ENCODE data around the gene ADD2.

GRCh38 chr2:70632388-70632787, 135.6 kb downstream of the ADD2 start:
- no peak for TF ChIP-seq POLR2A (IDR thresholded peaks at IDR 0.05)
- TF ChIP-seq, protein P1, sequence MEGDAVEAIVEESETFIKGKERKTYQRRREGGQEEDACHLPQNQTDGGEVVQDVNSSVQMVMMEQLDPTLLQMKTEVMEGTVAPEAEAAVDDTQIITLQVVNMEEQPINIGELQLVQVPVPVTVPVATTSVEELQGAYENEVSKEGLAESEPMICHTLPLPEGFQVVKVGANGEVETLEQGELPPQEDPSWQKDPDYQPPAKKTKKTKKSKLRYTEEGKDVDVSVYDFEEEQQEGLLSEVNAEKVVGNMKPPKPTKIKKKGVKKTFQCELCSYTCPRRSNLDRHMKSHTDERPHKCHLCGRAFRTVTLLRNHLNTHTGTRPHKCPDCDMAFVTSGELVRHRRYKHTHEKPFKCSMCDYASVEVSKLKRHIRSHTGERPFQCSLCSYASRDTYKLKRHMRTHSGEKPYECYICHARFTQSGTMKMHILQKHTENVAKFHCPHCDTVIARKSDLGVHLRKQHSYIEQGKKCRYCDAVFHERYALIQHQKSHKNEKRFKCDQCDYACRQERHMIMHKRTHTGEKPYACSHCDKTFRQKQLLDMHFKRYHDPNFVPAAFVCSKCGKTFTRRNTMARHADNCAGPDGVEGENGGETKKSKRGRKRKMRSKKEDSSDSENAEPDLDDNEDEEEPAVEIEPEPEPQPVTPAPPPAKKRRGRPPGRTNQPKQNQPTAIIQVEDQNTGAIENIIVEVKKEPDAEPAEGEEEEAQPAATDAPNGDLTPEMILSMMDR (IDR thresholded peaks at IDR 0.05) = no peak
